WTC11 (cell line): ENCODE data around the gene NEURL1. TPM values are rescaled to one million over a fixed set of nuclear protein-coding genes. Genes with fewer than 3 reads are reported as not detected.
A peak's percentile ranks its signal among the peaks of the same experiment; 100 is the strongest.

Experiments used
- ATAC-seq: fragments of 200-7000 bp; cut with Tn5 transposase; 2 replicates; pipeline ENCODE4 v1.10.0; 2021; ENCODE audit warnings: mild to moderate bottlenecking, moderate library complexity
- CTCF ChIA-PET: fragments of 300-600 bp; sonication (Branson Sonifier 250); formaldehyde crosslinking; loops from one replicate; lab custom pipeline; 2021; ENCODE audit warnings: antibody characterized with exemption; lab: Charles Lee
- POLR2A ChIA-PET: fragments of 350-600 bp; sonication (Branson Sonifier 250); formaldehyde crosslinking; loops from one replicate; lab custom pipeline; 2021; ENCODE audit warnings: antibody characterized with exemption; lab: Charles Lee
- DNase-seq: peaks from one replicate; pipeline ENCODE4 v3.0.0; 2021; ENCODE audit warnings: low spot score
- H3K27ac Mint-ChIP-seq: 2 replicates; pipeline ENCODE4 v1.8.0; 2021; ENCODE audit warnings: mixed read lengths
- H3K27me3 Mint-ChIP-seq: 2 replicates; pipeline ENCODE4 v1.8.0; 2021; ENCODE audit warnings: low read depth, mild to moderate bottlenecking, moderate library complexity, mixed read lengths
- H3K36me3 Mint-ChIP-seq: 2 replicates; pipeline ENCODE4 v1.8.0; 2021; ENCODE audit warnings: mixed read lengths
- H3K4me1 Mint-ChIP-seq: 2 replicates; pipeline ENCODE4 v1.8.0; 2022; ENCODE audit warnings: mixed read lengths
- H3K4me3 Mint-ChIP-seq: 2 replicates; pipeline ENCODE4 v1.8.0; 2021; ENCODE audit warnings: mild to moderate bottlenecking, moderate library complexity, mixed read lengths
- H3K9me3 Mint-ChIP-seq: 2 replicates; pipeline ENCODE4 v1.8.0; 2021; ENCODE audit warnings: mixed read lengths
- CREM ChIP-seq: sonication (generic); formaldehyde crosslinking; IDR thresholded peaks from 2 replicates; pipeline ENCODE4 v1.8.1; 2022; ENCODE audit warnings: mild to moderate bottlenecking, missing genetic modification reagents, moderate library complexity
- ELF4 ChIP-seq: sonication (generic); formaldehyde crosslinking; IDR thresholded peaks from 2 replicates; pipeline ENCODE4 v1.8.1; 2022; ENCODE audit warnings: low read depth, mild to moderate bottlenecking, moderate library complexity, missing genetic modification reagents
- ESRRA ChIP-seq: sonication (generic); formaldehyde crosslinking; IDR thresholded peaks from 2 replicates; pipeline ENCODE4 v1.8.1; 2022; ENCODE audit warnings: mild to moderate bottlenecking, missing genetic modification reagents, borderline replicate concordance
- FOXP1 ChIP-seq: sonication (generic); formaldehyde crosslinking; IDR thresholded peaks from 2 replicates; pipeline ENCODE4 v1.8.0; 2022; ENCODE audit warnings: missing genetic modification reagents, mild to moderate bottlenecking, moderate library complexity, borderline replicate concordance
- IRF2 ChIP-seq: sonication (generic); formaldehyde crosslinking; IDR thresholded peaks from 2 replicates; pipeline ENCODE4 v1.8.0; 2022; ENCODE audit warnings: low read depth, missing genetic modification reagents, borderline replicate concordance
- JAZF1 ChIP-seq: fragments of 250-450 bp; sonication (Bioruptor Pico); IDR thresholded peaks from 2 replicates; pipeline ENCODE4 v1.9.0; 2021; ENCODE audit warnings: moderate library complexity, mild to moderate bottlenecking, inconsistent platforms
- KAT7 ChIP-seq: sonication (generic); formaldehyde crosslinking; IDR thresholded peaks from 2 replicates; pipeline ENCODE4 v1.8.1; 2023; ENCODE audit warnings: missing genetic modification reagents, mild to moderate bottlenecking, borderline replicate concordance
- NR2C2 ChIP-seq: sonication (generic); formaldehyde crosslinking; IDR thresholded peaks from 2 replicates; pipeline ENCODE4 v1.8.0; 2022; ENCODE audit warnings: mild to moderate bottlenecking, missing genetic modification reagents
- OVOL2 ChIP-seq: fragments of 250-450 bp; sonication (Bioruptor Pico); IDR thresholded peaks from 2 replicates; pipeline ENCODE4 v1.9.0; 2021; ENCODE audit warnings: mild to moderate bottlenecking, borderline replicate concordance
- PRRX2 ChIP-seq: fragments of 250-450 bp; sonication (Bioruptor Pico); IDR thresholded peaks from 2 replicates; pipeline ENCODE4 v1.8.0; 2021; ENCODE audit warnings: mild to moderate bottlenecking
- SOX15 ChIP-seq: fragments of 250-450 bp; sonication (Bioruptor Pico); IDR thresholded peaks from 2 replicates; pipeline ENCODE4 v1.9.0; 2021; ENCODE audit warnings: mild to moderate bottlenecking
- SP1 ChIP-seq: sonication (generic); formaldehyde crosslinking; conservative IDR thresholded peaks from 2 replicates; pipeline ENCODE4 v1.8.1; 2022; ENCODE audit warnings: missing genetic modification reagents
- TCF7 ChIP-seq: sonication (generic); formaldehyde crosslinking; IDR thresholded peaks from 2 replicates; pipeline ENCODE4 v1.8.0; 2022; ENCODE audit warnings: mild to moderate bottlenecking, low read depth, missing genetic modification reagents, moderate library complexity
- ZBTB21 ChIP-seq: sonication (generic); formaldehyde crosslinking; IDR thresholded peaks from 2 replicates; pipeline ENCODE4 v1.8.1; 2023; ENCODE audit warnings: mild to moderate bottlenecking, missing genetic modification reagents, borderline replicate concordance
- ZNF121 ChIP-seq: sonication (generic); formaldehyde crosslinking; IDR thresholded peaks from 2 replicates; pipeline ENCODE4 v1.8.0; 2023; ENCODE audit warnings: missing genetic modification reagents
- ZNF263 ChIP-seq: sonication (generic); formaldehyde crosslinking; IDR thresholded peaks from 2 replicates; pipeline ENCODE4 v1.8.1; 2022; ENCODE audit warnings: low read depth, mild to moderate bottlenecking, moderate library complexity, missing genetic modification reagents
- total RNA-seq: library from RNA; stranded (reverse); gene quantifications from 3 replicates; pipeline ENCODE4 v1.2.3, GENCODE V29; 2021
- TF ChIP-seq, protein P1 (sequence below): sonication (generic); formaldehyde crosslinking; IDR thresholded peaks from 2 replicates; pipeline ENCODE4 v1.8.0; 2022; ENCODE audit warnings: mild to moderate bottlenecking, missing genetic modification reagents
- TF ChIP-seq, protein P2 (sequence below): sonication (generic); formaldehyde crosslinking; IDR thresholded peaks from 2 replicates; pipeline ENCODE4 v1.8.1; 2023; ENCODE audit warnings: mild to moderate bottlenecking, missing genetic modification reagents
- TF ChIP-seq, protein P3 (sequence below): sonication (generic); formaldehyde crosslinking; IDR thresholded peaks from 2 replicates; pipeline ENCODE4 v1.8.0; 2022; ENCODE audit warnings: mild to moderate bottlenecking, missing genetic modification reagents
- TF ChIP-seq, protein P4 (sequence below): sonication (generic); formaldehyde crosslinking; conservative IDR thresholded peaks from 2 replicates; pipeline ENCODE4 v1.8.1; 2022; ENCODE audit warnings: mild to moderate bottlenecking, missing genetic modification reagents
- TF ChIP-seq, protein P5 (sequence below): fragments of 250-450 bp; sonication (Bioruptor Pico); conservative IDR thresholded peaks from 2 replicates; pipeline ENCODE4 v1.9.0; 2021; ENCODE audit warnings: mild to moderate bottlenecking
- TF ChIP-seq, protein P6 (sequence below): sonication (generic); formaldehyde crosslinking; IDR thresholded peaks from 2 replicates; pipeline ENCODE4 v1.8.0; 2022; ENCODE audit warnings: mild to moderate bottlenecking, missing genetic modification reagents
- TF ChIP-seq, protein P7 (sequence below): sonication (generic); formaldehyde crosslinking; IDR thresholded peaks from 2 replicates; pipeline ENCODE4 v1.8.1; 2023; ENCODE audit warnings: mild to moderate bottlenecking, missing genetic modification reagents, moderate library complexity
- TF ChIP-seq, protein P8 (sequence below): fragments of 250-450 bp; sonication (Bioruptor Pico); IDR thresholded peaks from 2 replicates; pipeline ENCODE4 v1.9.0; 2021; ENCODE audit warnings: mild to moderate bottlenecking

The NEURL1 gene
- total RNA-seq, 1 experiment from 2014 or later = 1.2 TPM

DNA sequence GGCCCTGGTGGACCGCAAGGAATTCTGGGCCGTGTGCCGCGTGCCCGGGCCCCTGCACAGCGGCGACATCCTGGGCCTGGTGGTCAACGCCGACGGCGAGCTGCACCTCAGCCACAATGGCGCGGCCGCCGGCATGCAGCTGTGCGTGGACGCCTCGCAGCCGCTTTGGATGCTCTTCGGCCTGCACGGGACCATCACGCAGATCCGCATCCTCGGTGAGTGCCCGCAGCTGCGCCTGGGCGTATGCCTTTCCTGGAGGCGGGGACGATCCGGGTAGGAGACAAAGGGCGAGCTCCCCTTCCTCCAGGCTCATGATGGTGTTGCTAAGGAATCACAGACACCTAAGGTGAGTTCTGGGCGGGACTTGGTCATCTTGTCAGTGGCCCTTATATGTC is 91.5 kb downstream of the NEURL1 start:
- ATAC-seq (0 out of 2 replicates have a peak, but pooled peaks have one; percentile 10), DNase-seq (no peak)
- H3K36me3 Mint-ChIP-seq = no peaks in the 10 kb centered on the region
- ChIA-PET POLR2A (no interaction called here), CTCF (interaction anchor here (0.6 to 1.6 kb wide), 6 partner anchors 8 to 128 kb away, joined by 3 to 8 read pairs (median 3); no protein-coding TSS in a partner anchor)
- H3K4me1 Mint-ChIP-seq = 0 out of 2 replicates have a peak, but pooled peaks cover 2% of the 10 kb centered on the region
- peaks cover 42% of the 10 kb centered on the region for H3K27me3 Mint-ChIP-seq
- H3K27ac Mint-ChIP-seq = no peak overlapping the region
- peaks cover 6% of the 10 kb centered on the region; the same call in 1 of the 2 replicates for H3K9me3 Mint-ChIP-seq
- H3K4me3 Mint-ChIP-seq = no peak overlapping the region
- TF ChIP-seq FOXP1 (peak; percentile 55; the same call in 1 of the 2 replicates), SOX15 (CRISPR knock-in tag) (no peak), CREM (CRISPR knock-in tag) (0 out of 2 replicates have a peak, but pooled peaks have one; percentile 6), IRF2 (CRISPR knock-in tag) (0 out of 2 replicates have a peak, but pooled peaks have one; percentile 61), ZNF121 (peak; percentile 89), SP1 (CRISPR knock-in tag) (no peak), TCF7 (CRISPR knock-in tag) (no peak), PRRX2 (CRISPR knock-in tag) (no peak), NR2C2 (CRISPR knock-in tag) (no peak)
- TF ChIP-seq, protein P1, sequence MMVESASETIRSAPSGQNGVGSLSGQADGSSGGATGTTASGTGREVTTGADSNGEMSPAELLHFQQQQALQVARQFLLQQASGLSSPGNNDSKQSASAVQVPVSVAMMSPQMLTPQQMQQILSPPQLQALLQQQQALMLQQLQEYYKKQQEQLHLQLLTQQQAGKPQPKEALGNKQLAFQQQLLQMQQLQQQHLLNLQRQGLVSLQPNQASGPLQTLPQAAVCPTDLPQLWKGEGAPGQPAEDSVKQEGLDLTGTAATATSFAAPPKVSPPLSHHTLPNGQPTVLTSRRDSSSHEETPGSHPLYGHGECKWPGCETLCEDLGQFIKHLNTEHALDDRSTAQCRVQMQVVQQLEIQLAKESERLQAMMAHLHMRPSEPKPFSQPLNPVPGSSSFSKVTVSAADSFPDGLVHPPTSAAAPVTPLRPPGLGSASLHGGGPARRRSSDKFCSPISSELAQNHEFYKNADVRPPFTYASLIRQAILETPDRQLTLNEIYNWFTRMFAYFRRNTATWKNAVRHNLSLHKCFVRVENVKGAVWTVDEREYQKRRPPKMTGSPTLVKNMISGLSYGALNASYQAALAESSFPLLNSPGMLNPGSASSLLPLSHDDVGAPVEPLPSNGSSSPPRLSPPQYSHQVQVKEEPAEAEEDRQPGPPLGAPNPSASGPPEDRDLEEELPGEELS (CRISPR knock-in tag) = peak; percentile 67; the same call in 1 of the 2 replicates
- TF ChIP-seq, protein P2, sequence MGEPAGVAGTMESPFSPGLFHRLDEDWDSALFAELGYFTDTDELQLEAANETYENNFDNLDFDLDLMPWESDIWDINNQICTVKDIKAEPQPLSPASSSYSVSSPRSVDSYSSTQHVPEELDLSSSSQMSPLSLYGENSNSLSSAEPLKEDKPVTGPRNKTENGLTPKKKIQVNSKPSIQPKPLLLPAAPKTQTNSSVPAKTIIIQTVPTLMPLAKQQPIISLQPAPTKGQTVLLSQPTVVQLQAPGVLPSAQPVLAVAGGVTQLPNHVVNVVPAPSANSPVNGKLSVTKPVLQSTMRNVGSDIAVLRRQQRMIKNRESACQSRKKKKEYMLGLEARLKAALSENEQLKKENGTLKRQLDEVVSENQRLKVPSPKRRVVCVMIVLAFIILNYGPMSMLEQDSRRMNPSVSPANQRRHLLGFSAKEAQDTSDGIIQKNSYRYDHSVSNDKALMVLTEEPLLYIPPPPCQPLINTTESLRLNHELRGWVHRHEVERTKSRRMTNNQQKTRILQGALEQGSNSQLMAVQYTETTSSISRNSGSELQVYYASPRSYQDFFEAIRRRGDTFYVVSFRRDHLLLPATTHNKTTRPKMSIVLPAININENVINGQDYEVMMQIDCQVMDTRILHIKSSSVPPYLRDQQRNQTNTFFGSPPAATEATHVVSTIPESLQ (CRISPR knock-in tag) = no peak
- TF ChIP-seq, protein P3, sequence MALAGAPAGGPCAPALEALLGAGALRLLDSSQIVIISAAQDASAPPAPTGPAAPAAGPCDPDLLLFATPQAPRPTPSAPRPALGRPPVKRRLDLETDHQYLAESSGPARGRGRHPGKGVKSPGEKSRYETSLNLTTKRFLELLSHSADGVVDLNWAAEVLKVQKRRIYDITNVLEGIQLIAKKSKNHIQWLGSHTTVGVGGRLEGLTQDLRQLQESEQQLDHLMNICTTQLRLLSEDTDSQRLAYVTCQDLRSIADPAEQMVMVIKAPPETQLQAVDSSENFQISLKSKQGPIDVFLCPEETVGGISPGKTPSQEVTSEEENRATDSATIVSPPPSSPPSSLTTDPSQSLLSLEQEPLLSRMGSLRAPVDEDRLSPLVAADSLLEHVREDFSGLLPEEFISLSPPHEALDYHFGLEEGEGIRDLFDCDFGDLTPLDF (CRISPR knock-in tag) = no peak
- TF ChIP-seq, protein P4, sequence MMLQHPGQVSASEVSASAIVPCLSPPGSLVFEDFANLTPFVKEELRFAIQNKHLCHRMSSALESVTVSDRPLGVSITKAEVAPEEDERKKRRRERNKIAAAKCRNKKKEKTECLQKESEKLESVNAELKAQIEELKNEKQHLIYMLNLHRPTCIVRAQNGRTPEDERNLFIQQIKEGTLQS (CRISPR knock-in tag) = no peak
- TF ChIP-seq, protein P5, sequence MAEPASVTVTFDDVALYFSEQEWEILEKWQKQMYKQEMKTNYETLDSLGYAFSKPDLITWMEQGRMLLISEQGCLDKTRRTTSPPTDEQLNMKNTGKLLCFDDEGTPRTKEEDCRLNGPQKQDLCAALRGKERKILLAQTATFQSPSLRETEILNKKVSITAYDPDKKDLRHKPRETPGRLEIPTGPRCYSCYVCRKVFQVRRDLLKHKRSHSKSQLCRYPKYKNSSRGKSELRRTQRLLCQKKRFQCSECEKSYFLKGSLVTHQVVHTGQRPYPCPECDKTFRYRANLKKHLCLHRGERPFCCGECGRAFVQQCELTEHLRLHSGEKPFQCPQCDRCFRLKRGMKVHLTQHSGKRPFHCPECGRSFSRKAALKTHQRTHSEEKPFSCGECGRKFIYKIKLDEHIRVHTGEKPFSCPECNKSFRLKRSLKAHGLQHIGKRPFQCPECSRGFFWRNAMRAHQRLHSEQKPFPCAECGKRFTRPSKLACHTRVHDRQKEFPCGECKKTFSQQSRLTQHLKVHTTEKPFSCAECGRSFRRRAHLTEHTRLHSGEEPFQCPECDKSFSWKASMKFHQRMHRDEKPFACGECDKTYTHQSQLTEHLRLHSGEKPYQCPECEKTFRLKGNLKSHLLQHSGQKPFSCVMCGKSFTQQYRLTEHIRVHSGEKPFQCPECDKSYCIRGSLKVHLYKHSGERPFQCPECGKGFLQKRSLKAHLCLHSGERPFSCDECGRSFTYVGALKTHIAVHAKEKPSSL (CRISPR knock-in tag) = no peak
- TF ChIP-seq, protein P6, sequence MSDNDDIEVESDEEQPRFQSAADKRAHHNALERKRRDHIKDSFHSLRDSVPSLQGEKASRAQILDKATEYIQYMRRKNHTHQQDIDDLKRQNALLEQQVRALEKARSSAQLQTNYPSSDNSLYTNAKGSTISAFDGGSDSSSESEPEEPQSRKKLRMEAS (CRISPR knock-in tag) = peak; percentile 65; the same call in 1 of the 2 replicates

DNA sequence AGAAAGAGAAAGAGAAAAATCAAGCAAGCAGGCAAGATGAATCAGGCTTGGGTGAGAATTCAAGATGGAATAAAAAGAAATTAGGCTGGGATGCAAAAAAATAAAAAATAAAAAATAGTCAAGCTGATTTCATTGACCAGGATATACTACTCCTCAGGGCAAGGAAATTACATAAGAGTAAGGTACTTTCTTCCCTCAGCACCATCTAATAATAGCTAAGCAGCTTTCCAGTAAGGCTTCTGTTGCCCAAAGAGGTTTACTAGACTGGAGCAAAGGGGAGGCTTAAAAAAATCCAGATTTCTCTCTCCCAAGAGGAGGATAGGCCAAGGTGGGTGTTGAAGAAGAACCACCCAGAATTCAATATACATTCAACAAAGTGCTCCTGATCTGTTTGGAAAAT is 93.6 kb downstream of the NEURL1 start:
- Mint-ChIP-seq H3K4me1 (0 out of 2 replicates have a peak, but pooled peaks cover 2% of the 10 kb centered on the region), H3K36me3 (no peaks in the 10 kb centered on the region)
- POLR2A ChIA-PET = no interaction called here

More for the DNA sequence above, 93.6 kb downstream of the NEURL1 start:
- TF ChIP-seq JAZF1 (CRISPR knock-in tag) (no peak), SP1 (CRISPR knock-in tag) (no peak), ZBTB21 (CRISPR knock-in tag) (no peak), ZNF263 (CRISPR knock-in tag) (no peak), IRF2 (CRISPR knock-in tag) (no peak), ESRRA (CRISPR knock-in tag) (no peak), KAT7 (CRISPR knock-in tag) (no peak), TCF7 (CRISPR knock-in tag) (no peak), OVOL2 (CRISPR knock-in tag) (no peak), ELF4 (CRISPR knock-in tag) (no peak)
- TF ChIP-seq, protein P4 (CRISPR knock-in tag) = no peak
- TF ChIP-seq, protein P7, sequence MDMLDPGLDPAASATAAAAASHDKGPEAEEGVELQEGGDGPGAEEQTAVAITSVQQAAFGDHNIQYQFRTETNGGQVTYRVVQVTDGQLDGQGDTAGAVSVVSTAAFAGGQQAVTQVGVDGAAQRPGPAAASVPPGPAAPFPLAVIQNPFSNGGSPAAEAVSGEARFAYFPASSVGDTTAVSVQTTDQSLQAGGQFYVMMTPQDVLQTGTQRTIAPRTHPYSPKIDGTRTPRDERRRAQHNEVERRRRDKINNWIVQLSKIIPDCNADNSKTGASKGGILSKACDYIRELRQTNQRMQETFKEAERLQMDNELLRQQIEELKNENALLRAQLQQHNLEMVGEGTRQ (CRISPR knock-in tag) = no peak
- TF ChIP-seq, protein P8, sequence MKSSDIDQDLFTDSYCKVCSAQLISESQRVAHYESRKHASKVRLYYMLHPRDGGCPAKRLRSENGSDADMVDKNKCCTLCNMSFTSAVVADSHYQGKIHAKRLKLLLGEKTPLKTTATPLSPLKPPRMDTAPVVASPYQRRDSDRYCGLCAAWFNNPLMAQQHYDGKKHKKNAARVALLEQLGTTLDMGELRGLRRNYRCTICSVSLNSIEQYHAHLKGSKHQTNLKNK (CRISPR knock-in tag) = no peak
- Mint-ChIP-seq H3K27ac (no peak overlapping the region), H3K9me3 (peaks cover 6% of the 10 kb centered on the region; the same call in 1 of the 2 replicates), H3K27me3 (peaks cover 42% of the 10 kb centered on the region), H3K4me3 (no peak overlapping the region)
- DNase-seq (no peak), ATAC-seq (no peak)
- CTCF ChIA-PET = no interaction called here
